ENCODE results near the gene TMEM143. TPM values are rescaled to one million over a fixed set of nuclear protein-coding genes. Genes with fewer than 3 reads are reported as not detected.

Gene TMEM143
- total and polyA plus RNA-seq, 2 of the 8 experiments (the other 6 are each of a cell fraction or from before 2014, with no cell fraction given): 14.2 to 19.1 TPM

DNA sequence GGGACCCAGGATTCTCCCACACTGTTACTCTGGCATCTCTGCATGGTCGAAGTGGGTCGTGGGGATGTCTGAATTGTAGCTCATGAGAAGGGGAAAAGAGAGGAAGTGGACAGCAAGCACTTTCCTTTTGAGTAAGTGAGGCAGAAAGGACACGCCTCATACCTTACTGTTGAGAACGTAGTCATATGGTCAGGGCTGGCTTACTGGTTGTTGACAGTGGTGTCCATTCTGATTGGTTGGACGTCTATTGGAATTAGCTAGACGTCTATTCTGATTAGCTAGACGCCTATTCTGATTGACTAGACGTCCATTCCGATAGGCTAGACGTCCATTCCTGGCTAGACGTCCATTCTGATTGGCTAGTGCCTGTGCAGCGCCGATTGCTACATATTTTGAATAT, 42.1 kb upstream of the TMEM143 start (continued):
- TF ChIP-seq FOSL1 (IDR thresholded peaks at IDR 0.05; ENCODE audit: insufficient read depth, low read depth, low read length) (no peak), TBP (IDR thresholded peaks at IDR 0.05; ENCODE audit: low read depth, low read length) (no peak)
